NCI-H146 (cell line): ENCODE measurements around the gene ZDHHC19.
A peak's percentile ranks its signal among the peaks of the same experiment; 100 is the strongest.
"Not testable (repeated sequence)": the region's sequence is repeated elsewhere in the genome, so short reads cannot be mapped to it uniquely, and the experiment has no call there.

Source experiments
- DNase-seq: peaks from one replicate; lab custom pipeline; 2025; lab: John Stamatoyannopoulos, UW

ZDHHC19 gene

GRCh38 chr3:196178993-196179379 lies 32.2 kb downstream of the ZDHHC19 start:
- no peak for DNase-seq

GRCh38 chr3:196177967-196178366 lies 33.2 kb downstream of the ZDHHC19 start:
- DNase-seq = no peak

GRCh38 chr3:196177567-196177966 lies 33.6 kb downstream of the ZDHHC19 start:
- no peak for DNase-seq

DNA sequence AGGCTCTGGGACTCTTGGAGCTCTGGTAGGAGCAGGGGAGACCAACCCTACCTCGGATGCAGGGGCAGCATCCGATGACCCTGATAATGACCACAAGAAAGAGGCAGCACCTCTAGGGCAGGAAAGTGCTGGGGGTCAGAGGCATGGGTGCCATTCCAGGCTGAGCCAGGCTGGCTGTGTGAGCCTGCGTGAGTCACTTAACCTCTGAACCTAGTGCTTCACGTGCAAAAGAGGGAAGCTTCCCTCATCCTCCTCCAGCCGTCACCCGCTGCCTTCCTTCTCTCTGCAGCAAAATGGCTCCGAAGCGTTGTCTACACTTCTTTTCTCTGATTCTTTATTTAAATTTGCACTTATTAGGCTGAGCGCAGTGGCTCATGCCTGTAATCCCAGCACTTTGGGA lies 35.5 kb downstream of the ZDHHC19 start:
- no peak for DNase-seq

DNA sequence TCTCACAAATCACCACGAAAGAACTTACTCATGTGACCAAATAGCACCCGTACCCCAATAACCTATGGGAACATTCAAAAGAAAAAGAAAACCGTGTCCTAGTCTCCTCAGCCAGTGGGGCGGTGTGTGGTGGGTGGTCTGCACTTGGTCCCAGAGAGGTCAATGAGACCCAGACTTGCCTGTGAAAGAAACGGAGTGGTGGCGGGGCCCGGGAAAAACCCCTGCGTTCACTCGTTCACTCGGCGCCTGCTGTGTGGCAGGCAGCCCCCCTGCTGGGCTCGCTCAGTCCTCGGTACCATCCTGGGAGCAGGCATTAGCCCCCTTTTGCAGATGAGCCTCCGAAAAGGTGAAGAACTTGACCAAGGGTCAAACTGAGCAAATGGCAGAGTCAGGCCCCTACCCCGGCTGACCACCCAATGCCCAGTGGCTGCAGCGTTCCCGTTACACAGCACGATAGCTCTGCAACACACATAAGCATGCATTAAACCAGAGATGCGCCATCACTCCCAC lies 36.0 kb downstream of the ZDHHC19 start:
- no peak for DNase-seq

GRCh38 chr3:196174652-196175051 lies 36.5 kb downstream of the ZDHHC19 start:
- DNase-seq = no peak

- DNase-seq = not testable (repeated sequence)
These were observed 40.9 kb downstream of the ZDHHC19 start for GRCh38 chr3:196170296-196170695.

GRCh38 chr3:196169836-196170240 lies 41.4 kb downstream of the ZDHHC19 start:
- DNase-seq = no peak

GRCh38 chr3:196168808-196169391 lies 42.3 kb downstream of the ZDHHC19 start:
- DNase-seq = peak; percentile 35

- no peak for DNase-seq
These were observed 44.5 kb downstream of the ZDHHC19 start for GRCh38 chr3:196166741-196167140.

DNA sequence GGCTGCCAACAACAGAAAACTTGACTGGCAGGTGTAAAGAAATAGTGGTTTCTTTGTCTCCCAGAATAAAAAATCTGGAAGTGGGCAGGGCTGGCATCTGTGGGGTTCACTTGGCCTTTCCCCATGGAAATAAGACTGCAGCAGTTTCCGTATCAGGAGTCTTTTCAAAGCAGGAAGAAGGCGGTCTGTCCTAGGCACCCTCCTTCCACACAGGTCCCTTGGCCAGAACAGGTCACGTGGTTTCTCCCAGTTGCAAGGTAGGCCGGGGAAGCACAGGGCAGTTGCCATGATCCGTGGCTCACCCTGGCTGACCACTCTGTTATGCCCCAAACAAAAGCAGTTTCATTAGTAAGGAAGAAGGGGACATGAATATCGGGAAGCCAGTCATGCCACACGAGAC lies 45.4 kb downstream of the ZDHHC19 start:
- DNase-seq = no peak

GRCh38 chr3:196165006-196165575 lies 46.1 kb downstream of the ZDHHC19 start:
- not testable (repeated sequence) for DNase-seq

GRCh38 chr3:196164576-196164975 lies 46.6 kb downstream of the ZDHHC19 start:
- DNase-seq = no peak

DNA sequence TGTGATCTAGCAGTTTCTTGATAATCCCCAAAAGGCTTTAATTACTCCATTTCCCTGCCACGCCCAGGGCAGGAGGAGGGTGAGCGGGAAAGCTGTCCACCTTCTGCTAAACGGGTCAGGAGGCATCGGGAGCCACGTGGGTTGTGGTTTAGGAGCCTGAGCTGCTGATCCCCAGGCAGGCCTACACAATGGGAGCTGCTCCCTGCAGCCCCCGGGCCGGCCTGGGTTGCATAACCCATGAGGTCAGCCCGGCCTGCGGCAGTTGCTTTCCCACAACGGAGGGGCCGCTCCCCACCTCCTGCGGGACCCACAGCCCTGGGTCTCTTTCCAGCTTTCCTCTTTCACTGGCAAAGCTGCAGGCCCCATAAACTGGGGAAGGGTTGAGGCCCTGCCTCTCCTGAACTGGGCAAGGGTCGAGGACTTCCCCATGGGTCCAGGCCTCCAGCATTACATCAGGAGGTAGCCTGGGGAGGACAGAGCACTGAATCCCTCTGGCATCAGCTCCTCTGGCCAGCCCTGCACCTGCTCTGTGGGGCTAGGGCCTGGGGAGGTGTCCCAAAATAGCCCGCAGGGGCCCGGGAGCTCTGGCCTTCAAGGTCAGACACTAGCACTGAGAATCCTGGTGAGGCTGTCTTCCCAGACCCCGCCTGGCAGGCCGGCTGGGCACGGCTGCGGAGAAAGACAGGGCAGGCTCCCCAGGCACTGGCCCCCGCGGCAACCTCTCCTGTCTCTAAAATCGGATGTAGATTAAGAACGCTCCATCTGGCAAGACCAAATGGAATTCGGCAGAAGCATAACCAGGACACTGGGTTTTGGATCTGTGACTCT lies 47.3 kb downstream of the ZDHHC19 start:
- no peak for DNase-seq

- DNase-seq = no peak
These were observed 48.0 kb downstream of the ZDHHC19 start for GRCh38 chr3:196163212-196163611.

GRCh38 chr3:196162679-196163078 lies 48.5 kb downstream of the ZDHHC19 start:
- DNase-seq = no peak

GRCh38 chr3:196159952-196160804 lies 51.0 kb downstream of the ZDHHC19 start:
- DNase-seq = peak; percentile 79

DNA sequence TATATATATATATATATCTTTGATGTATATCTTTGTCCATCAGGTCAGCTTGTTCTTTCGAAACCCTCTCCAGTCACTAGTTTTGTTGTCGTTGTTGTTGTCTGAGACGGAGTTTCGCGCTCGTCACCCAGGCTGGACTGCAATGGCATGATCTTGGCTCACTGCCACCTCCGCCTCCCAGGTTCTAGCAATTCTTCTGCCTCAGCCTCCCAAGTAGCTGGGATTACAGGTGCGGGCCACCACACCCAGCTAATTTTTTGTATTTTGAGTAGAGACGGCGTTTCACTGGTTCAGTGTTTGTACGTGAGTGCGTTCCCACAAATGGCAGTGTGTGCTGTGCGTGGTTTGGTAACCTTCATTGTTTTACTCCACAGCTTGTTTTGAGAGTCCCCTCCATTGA lies 51.7 kb downstream of the ZDHHC19 start:
- DNase-seq = no peak

GRCh38 chr3:196156160-196156559 lies 55.0 kb downstream of the ZDHHC19 start:
- DNase-seq = no peak

DNA sequence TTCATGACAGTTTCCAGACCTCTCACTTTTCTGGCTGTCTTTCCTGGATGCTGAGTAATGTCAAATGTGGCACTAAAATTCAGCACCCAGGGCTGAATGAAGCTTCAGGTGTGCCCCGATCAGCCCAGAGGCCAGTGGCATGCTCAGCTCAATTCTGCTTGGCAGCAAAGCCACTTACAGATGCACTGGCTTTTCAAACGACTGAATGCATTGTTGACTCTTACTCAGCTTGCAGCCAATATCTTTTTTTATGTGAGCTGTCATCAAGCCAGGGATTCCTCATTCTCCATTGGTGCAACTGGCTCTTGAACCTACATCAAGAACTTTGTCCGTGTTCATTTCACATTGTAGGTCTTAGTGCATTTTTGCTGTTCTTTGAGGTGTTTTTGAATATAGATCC lies 60.7 kb downstream of the ZDHHC19 start:
- DNase-seq = no peak

GRCh38 chr3:196149831-196150301 lies 61.3 kb downstream of the ZDHHC19 start:
- DNase-seq = no peak

DNA sequence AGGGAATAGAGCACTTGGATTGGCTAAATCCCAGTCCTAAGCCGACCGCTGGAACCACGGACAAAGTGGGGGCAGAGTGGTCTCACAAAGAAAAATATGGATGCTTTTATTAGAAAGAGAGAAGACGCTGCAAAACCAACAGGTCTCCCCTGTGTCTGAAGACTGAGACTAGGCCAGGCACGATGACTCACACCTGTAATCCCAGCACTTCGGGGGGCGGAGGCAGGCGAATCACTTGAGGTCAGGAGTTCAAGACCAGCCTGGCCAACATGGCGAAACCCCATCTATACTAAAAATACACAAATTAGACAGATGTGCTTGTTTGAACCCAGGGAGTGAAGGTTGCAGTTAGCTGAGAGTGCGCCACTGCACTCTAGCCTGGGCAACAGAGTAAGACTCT lies 61.8 kb downstream of the ZDHHC19 start:
- no peak for DNase-seq
